Pons (tissue), 1 donor: ENCODE measurements around the gene BYSL.

ENCODE experiments used
- DNase-seq: peaks from one replicate; pipeline ENCODE4 v3.0.0-alpha.2; 2016; ENCODE audit warnings: low spot score

Gene BYSL

GRCh38 chr6:41920921-41921711 is at the start of gene BYSL, which contains the start of gene MED20:
TSS of gene BYSL (plus strand) at chr6:41921499. CDS start at chr6:41921563, 64 bp downstream.
TSS of gene MED20 (minus strand) at chr6:41921139. CDS start at chr6:41921018, 121 bp downstream.
- DNase-seq, result peak; percentile 97

DNA sequence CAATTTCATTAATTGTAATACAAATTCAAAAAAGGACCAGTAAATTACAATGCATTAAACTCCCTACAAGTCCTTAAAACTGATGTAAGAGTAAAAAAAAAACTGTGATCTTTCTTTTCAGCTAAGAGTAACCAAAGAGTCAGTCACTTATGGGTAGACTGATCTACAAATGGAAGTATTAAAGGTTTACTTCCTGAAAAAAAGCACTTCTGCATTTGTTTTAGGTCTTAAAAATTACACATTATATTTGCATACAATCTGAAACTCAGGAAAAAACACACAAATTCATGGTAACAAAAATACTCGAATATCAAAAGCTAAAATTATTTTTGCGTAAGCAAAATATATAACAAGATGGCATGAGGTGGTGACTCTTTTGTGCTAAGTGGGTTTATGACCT is 49.6 kb upstream of the BYSL start:
- DNase-seq, result no peak

- no peak for DNase-seq
These were observed 49.2 kb upstream of the BYSL start for GRCh38 chr6:41872147-41872546.

DNA sequence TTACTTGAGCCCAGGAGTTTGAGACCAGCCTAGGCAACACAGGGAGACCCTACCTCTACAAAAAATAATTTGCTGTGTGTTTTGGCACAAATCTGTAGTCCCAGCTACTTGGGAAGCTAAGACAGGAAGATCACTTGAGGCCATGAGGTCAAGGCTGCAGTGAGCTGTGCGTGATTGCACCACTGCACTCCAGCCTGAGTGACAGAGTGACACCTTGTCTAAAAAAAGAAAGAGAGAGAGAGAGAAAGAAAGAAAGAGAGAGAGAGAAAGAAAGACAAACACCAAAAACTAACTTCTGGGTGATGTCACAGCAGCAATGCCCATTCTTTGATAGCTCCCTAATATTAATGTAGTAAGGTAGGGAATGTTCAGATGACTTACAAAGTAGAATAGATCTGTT is 46.6 kb upstream of the BYSL start:
- no peak for DNase-seq

DNA sequence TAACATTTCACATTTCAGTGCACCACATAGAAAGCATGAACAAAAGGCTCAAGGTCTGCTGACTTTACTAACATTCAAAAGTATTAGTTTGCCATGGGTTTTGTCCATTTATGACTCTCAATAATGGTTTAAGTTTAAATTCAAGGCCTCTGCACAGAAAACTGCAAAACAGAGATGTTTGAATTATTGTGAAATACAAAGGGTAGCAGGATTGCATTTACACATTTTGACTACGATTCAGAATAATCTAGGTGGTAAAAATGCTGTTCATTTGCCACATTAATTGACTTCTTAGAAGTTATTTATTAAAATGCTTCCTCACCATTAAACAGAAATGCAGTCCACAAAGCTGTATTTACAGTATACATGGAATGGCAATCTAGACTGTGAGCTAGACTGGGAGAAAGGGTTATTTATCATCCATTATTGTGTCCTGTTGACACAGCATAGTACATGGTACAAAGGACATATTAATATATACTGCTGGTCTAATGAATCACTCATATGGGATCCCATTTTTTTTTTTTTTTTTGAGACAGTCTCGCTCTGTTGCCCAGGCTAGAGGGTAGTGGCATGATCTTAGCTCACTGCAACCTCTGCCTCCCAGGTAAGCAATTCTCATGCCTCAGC is 44.1 kb upstream of the BYSL start:
- no peak for DNase-seq

GRCh38 chr6:41878246-41878645 is 43.1 kb upstream of the BYSL start:
- DNase-seq, result no peak

GRCh38 chr6:41878961-41879405 is 42.3 kb upstream of the BYSL start:
- no peak for DNase-seq

DNA sequence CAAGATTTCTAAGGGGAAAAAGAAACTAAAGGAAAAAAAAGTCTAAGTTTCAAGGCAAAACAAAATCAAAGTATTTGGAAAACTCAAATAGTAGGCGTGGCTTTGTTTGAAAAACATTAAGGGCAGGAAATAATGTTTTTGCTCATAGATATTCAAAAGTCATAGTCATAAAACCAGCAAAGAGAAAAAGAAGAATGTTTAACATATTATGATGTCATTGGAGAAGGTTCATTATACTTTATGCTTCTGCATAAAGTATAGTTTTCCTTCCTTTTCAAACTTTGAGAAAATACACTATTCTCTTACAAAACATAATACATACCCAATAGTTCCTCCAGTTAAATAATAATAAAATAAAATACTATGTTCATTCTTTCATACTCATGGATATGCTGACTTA is 39.8 kb upstream of the BYSL start:
- DNase-seq, result no peak

GRCh38 chr6:41884957-41885356 is 36.3 kb upstream of the BYSL start:
- DNase-seq, result no peak

- DNase-seq, result no peak
These were observed 35.4 kb upstream of the BYSL start for GRCh38 chr6:41885930-41886329.

DNA sequence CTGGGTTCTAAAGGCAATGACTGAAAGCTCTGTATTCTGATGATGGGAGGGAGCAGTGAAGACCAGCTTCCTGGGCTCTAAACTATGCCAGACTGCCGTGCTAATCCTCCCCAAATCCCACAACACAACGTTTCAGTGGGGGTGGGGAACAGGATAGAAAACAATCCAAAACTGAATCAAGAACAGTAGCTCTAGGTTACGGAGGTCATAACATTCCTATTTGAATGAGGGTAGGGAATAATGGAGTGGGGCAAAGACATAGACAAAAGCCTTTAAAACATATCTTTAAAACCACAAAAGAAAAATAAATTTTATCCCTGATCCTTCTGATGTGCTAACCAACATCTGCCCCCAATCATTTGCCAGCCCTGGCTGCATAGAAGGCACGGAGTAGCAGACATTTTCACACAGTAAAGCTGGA is 34.0 kb upstream of the BYSL start:
- no peak for DNase-seq

DNA sequence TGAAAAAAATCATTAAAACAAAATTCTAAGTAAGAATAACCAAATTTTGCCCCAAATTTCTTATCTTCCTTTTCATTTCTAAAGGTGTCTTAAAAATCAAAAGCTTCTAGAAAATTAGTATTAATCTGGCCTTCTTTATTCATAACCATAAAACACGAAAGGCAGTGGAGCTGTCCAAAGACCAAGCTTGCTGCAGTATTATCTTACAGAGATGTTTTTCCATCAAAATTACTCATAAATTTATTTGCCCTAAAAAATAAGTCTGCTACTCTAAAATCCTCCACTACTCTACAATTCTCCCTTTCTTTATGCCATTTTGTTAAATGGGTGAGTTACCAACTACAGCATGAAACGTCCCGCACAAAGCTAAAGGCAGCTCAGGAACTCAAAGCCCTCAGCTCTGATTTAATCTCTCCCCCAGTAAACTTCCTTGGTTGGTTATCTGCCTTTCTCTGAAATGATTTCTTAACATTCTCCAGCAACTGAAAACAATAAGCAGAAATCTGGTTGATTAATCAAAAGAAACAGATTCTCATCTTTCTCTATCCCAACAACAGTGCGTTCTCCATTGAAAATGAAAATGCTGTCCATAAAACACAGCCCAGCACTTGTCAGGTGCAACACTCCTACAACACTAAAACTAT is 28.3 kb upstream of the BYSL start:
- no peak for DNase-seq

- DNase-seq, result no peak
These were observed 26.7 kb upstream of the BYSL start for GRCh38 chr6:41894366-41895299.

- DNase-seq, result peak; percentile 78
These were observed 25.7 kb upstream of the BYSL start, which contains the start of gene USP49 for GRCh38 chr6:41895300-41896233. TSS of gene USP49 (minus strand) at chr6:41895375. CDS start at chr6:41806983, 88,392 bp downstream.

- DNase-seq, result no peak
These were observed 25.0 kb upstream of the BYSL start for GRCh38 chr6:41896281-41896680.

GRCh38 chr6:41900861-41901260 is 20.4 kb upstream of the BYSL start:
- no peak for DNase-seq

GRCh38 chr6:41901882-41902519 is 19.3 kb upstream of the BYSL start:
- no peak for DNase-seq

DNA sequence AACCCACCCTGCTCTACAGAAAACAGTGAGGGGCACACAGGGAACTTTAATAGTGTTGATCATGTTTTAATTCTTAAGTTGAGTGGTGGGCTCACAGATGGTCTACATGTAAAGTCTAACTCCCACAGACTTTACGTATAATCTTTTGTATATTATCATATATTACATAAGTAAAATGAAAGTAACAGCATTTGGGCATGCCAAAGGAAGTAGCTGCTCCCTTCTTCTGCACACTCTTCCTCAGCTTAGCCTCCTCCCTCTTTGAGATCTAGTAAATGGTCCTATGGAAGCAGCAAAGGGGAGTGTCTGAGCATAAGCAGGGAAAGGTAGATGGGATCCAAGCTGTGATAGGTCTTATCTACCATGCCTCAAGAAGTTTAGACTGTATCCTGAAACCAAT is 11.6 kb upstream of the BYSL start:
- DNase-seq, result no peak

GRCh38 chr6:41914343-41914742 is 7.0 kb upstream of the BYSL start:
- DNase-seq, result no peak
